A549 treated with RU486 at 1 μM for 4 hours (cell line): ENCODE measurements around the gene ABCC9. TPM values are rescaled to one million over a fixed set of nuclear protein-coding genes. Genes with fewer than 3 reads are reported as not detected.

Experiments
- total RNA-seq: library from RNA; stranded (reverse); fragments of 200-300 nt; extraction: Qiagen RNA extraction; gene quantifications from 5 replicates; pipeline ENCODE4 v1.2.3, GENCODE V29; 2022; ENCODE audit warnings: low read depth

ABCC9 gene
- 0.02 TPM in 1 of 5 replicates, not detected in the others for total RNA-seq

GRCh38 chr12:21940549-21941505 lies at the start of gene ABCC9:
Gene ABCC9, minus strand, starts transcription at chr12:21941426. Its CDS starts 4,752 bp downstream, at chr12:21936674.

GRCh38 chr12:21774358-21775132 lies 166.7 kb downstream of the ABCC9 start, which contains the start of gene KCNJ8:
Gene KCNJ8, minus strand, starts transcription at chr12:21774706. Its CDS starts 1,090 bp downstream, at chr12:21773616.

Other genes with a start within 250 kb of the ABCC9 start
- gene KCNJ8, start 166.7 kb downstream of the ABCC9 start, total RNA-seq, result 0.30 to 0.51 TPM (median 0.44 TPM) in 5 replicates
- 29.9 to 50.3 TPM (median 45.0 TPM) in 5 replicates for gene CMAS, start 104.8 kb upstream of the ABCC9 start, total RNA-seq